PC-9 (cell line): Measurements from ENCODE around the gene GATD1. TPM values are rescaled to one million over a fixed set of nuclear protein-coding genes. Genes with fewer than 3 reads are reported as not detected.

Source experiments
- BruUV-seq: library from RNA; stranded (reverse); fragments of 400-500 nt; replicated peaks from 2 replicates; lab custom pipeline; 2021; lab: Mats Ljungman, UMichigan
- CTCF ChIA-PET: fragments of 300-600 bp; sonication (Branson Sonifier 250); formaldehyde crosslinking; loops from one replicate; lab custom pipeline; 2022; ENCODE audit warnings: antibody characterized with exemption; lab: Charles Lee
- POLR2A ChIA-PET: fragments of 300-600 bp; sonication (Branson Sonifier 250); formaldehyde crosslinking; loops from one replicate; lab custom pipeline; 2022; ENCODE audit warnings: antibody characterized with exemption; ENCODE audit not compliant: unreplicated experiment; lab: Charles Lee
- DNase-seq, 2 experiments: peaks; one replicate each; pipeline versions ENCODE4 v3.0.0 to v3.0.0-alpha.2; 2015 to 2022; ENCODE audit warnings: mixed read lengths in 1 of 2
- H2AFZ ChIP-seq: fragments of 200-600 bp; sonication (generic); 2 replicates; pipeline ENCODE4 v1.8.1; 2017; ENCODE audit warnings: antibody characterized with exemption
- H3F3A ChIP-seq: fragments of 200-600 bp; sonication (generic); 2 replicates; pipeline ENCODE4 v1.8.1; 2017; ENCODE audit warnings: antibody characterized with exemption, mild to moderate bottlenecking, low read depth; ENCODE audit not compliant: insufficient read depth
- H3K27ac ChIP-seq: fragments of 200-600 bp; sonication (generic); 2 replicates; pipeline ENCODE4 v1.6.1; 2016; ENCODE audit warnings: mixed run types
- H3K27me3 ChIP-seq: fragments of 200-600 bp; sonication (generic); 2 replicates; pipeline ENCODE4 v1.6.1; 2016; ENCODE audit warnings: low read depth, mixed run types; ENCODE audit not compliant: insufficient read depth
- H3K36me3 ChIP-seq: fragments of 200-600 bp; sonication (generic); 2 replicates; pipeline ENCODE4 v1.6.1; 2016; ENCODE audit warnings: low read depth, mixed run types
- H3K4me1 ChIP-seq: fragments of 200-600 bp; sonication (generic); replicated peaks from 2 replicates; pipeline ENCODE4 v1.6.1; 2016; ENCODE audit warnings: mixed run types; ENCODE audit not compliant: insufficient read depth
- H3K4me2 ChIP-seq: fragments of 200-600 bp; sonication (generic); 2 replicates; pipeline ENCODE4 v1.6.1; 2017; ENCODE audit warnings: mixed run types
- H3K4me3 ChIP-seq: fragments of 200-600 bp; sonication (generic); 2 replicates; pipeline ENCODE4 v1.6.1; 2016; ENCODE audit warnings: mixed run types
- H3K79me2 ChIP-seq: fragments of 200-600 bp; sonication (generic); 2 replicates; pipeline ENCODE4 v1.6.1; 2017; ENCODE audit warnings: low read depth, mixed run types
- H3K9me2 ChIP-seq: fragments of 200-600 bp; sonication (generic); 2 replicates; pipeline ENCODE4 v1.8.1; 2017; ENCODE audit warnings: mild to moderate bottlenecking; ENCODE audit not compliant: insufficient read depth
- H3K9me3 ChIP-seq: fragments of 200-600 bp; sonication (generic); 2 replicates; pipeline ENCODE4 v1.8.1; 2016; ENCODE audit warnings: low read depth; ENCODE audit not compliant: insufficient read depth
- H4K20me1 ChIP-seq: fragments of 200-600 bp; sonication (generic); 2 replicates; pipeline ENCODE4 v1.8.1; 2017; ENCODE audit not compliant: insufficient read depth
- EZH2 ChIP-seq: fragments of 200-600 bp; sonication (generic); IDR thresholded peaks from 2 replicates; pipeline ENCODE4 v1.8.0; 2017; ENCODE audit warnings: antibody characterized with exemption, low read depth
- intact Hi-C: fragments of 100-400 bp; cut with micrococcal nuclease; formaldehyde crosslinking; loops from one replicate; pipeline ENCODE4 v1.10.0; 2022; ENCODE audit not compliant: unreplicated experiment
- total RNA-seq: library from RNA; stranded (reverse); gene quantifications from 2 replicates; pipeline ENCODE4 v1.2.3, GENCODE V29; 2021
- TF ChIP-seq, protein P1 (sequence below): fragments of 200-600 bp; sonication (generic); conservative IDR thresholded peaks from 2 replicates; pipeline ENCODE4 v1.6.1; 2017; ENCODE audit warnings: mixed run types, antibody characterized with exemption, mild to moderate bottlenecking, moderate library complexity

Gene GATD1
- total RNA-seq, 1 experiment from 2014 or later, result 52.7 TPM

DNA sequence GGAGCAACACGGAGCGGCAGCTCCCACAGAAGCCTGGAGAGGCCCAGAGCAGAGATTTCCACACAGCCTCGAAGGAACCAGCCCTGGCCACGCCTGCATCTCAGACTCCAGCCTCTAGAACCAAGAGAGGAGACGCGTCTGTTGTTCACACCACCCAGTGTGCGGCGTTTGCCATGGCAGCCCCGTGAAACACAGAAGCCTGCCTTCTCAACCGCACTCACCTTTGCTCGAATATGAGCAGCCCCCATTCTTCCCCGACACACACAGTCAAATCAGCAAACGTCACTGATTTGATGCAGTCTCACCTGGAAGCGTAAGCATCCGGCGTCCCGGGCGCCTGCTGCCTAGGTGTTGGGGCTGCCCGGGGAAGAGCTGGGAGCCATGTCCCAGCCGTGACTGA lies 44.2 kb downstream of the GATD1 start:
- no peak for DNase-seq
- intact Hi-C loops, result no loop called here
- Histone ChIP-seq H3K79me2 (no peaks in the 10 kb centered on the region), H3K4me3 (no peak overlapping the region), H3K4me1 (peaks cover 28% of the 10 kb centered on the region), H3K27ac (no peak overlapping the region), H3K4me2 (no peak overlapping the region), H3K36me3 (no peaks in the 10 kb centered on the region), H3K9me3 (no peaks in the 10 kb centered on the region), H4K20me1 (no peaks in the 10 kb centered on the region), H3F3A (peaks cover 13% of the 10 kb centered on the region; the same call in 1 of the 2 replicates), H3K27me3 (no peaks in the 10 kb centered on the region), H2AFZ (no peak overlapping the region), H3K9me2 (no peaks in the 10 kb centered on the region)
- ChIA-PET POLR2A (no interaction called here), CTCF (no interaction called here)
- TF ChIP-seq, protein P1, sequence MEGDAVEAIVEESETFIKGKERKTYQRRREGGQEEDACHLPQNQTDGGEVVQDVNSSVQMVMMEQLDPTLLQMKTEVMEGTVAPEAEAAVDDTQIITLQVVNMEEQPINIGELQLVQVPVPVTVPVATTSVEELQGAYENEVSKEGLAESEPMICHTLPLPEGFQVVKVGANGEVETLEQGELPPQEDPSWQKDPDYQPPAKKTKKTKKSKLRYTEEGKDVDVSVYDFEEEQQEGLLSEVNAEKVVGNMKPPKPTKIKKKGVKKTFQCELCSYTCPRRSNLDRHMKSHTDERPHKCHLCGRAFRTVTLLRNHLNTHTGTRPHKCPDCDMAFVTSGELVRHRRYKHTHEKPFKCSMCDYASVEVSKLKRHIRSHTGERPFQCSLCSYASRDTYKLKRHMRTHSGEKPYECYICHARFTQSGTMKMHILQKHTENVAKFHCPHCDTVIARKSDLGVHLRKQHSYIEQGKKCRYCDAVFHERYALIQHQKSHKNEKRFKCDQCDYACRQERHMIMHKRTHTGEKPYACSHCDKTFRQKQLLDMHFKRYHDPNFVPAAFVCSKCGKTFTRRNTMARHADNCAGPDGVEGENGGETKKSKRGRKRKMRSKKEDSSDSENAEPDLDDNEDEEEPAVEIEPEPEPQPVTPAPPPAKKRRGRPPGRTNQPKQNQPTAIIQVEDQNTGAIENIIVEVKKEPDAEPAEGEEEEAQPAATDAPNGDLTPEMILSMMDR, result no peak
- no peak for TF ChIP-seq EZH2
- BruUV-seq, result no TSS peak

DNA sequence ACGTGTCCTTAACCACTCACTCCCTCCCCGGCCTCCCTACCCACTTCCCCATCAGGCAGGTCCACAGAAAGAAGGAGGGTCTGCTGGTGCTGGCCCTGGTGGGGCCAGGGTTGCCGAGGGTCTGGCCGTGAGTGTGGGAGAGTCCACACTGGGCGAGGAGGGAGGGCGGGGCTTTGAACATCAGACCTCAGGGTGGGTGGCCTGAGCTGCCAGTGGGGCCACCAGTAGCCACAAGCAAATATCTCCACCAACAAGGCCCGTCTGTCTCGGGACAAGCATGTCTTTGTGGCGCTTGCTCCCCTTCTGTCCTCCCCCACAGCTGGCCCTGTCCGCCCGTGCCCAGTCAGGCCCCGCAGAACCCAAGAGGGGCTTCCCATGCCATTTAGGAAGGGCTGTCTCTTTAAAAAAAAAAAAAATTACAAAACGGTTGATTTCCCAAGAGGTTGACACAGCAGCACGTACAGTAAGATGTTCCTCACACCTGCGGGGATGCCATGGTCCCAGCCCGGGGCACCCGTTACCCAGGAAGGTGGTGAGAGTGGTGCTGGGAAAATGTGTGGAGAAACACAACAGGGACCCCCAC lies 47.7 kb downstream of the GATD1 start:
- CTCF ChIA-PET, result no interaction called here
- Histone ChIP-seq H3K4me2 (0 out of 2 replicates have a peak overlapping the region, but pooled peaks have one; percentile 4), H3K4me1 (peaks cover 31% of the 10 kb centered on the region), H2AFZ (no peak overlapping the region), H3K9me2 (no peaks in the 10 kb centered on the region), H3K4me3 (no peak overlapping the region), H3K27ac (no peak overlapping the region), H4K20me1 (no peaks in the 10 kb centered on the region), H3F3A (peaks cover 16% of the 10 kb centered on the region), H3K36me3 (no peaks in the 10 kb centered on the region), H3K9me3 (no peaks in the 10 kb centered on the region), H3K79me2 (0 out of 2 replicates have a peak, but pooled peaks cover 4% of the 10 kb centered on the region), H3K27me3 (no peaks in the 10 kb centered on the region)
- intact Hi-C loops, result loop anchor here (10.0 kb wide), 1 partner anchor 165 kb away; the partner anchor contains the start of genes LMNTD2 and RASSF7
- POLR2A ChIA-PET, result no interaction called here
- BruUV-seq, result no TSS peak
- DNase-seq, result no peak
- TF ChIP-seq, protein P1, result no peak
- TF ChIP-seq EZH2, result no peak

DNA sequence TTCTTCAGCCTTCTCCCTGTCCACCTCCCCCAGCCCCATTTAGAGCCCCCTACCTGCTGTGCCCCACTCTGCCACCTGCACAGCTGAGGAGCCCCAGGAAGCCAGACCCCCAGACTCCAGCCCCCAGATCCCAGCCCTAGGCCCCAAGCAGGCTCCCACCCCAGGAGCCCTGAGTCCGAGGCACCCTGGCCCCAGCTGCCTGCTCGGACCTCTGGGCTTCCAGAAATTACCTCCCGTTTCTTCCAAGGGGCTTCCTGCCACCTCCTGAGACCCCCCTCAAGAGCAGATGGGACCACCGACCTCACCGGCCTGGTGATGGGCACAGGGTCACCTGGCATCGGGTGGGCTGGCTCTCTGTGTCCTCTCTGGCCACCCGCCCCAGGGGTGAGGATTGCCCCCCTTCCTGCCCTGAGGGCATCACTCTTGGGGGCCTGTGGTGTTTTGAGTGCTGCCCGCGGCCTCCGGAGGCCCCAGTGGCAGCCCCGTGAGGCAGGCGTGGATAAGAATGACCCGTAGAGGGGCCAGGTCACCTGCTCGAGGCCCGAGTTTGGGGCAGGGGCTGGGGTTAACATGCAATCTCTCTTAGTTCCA lies 48.3 kb downstream of the GATD1 start:
- 0 out of 2 replicates have a peak overlapping the region, but pooled peaks have one; percentile 4 for H3K4me2 ChIP-seq
- H3K4me1 ChIP-seq, result peaks cover 31% of the 10 kb centered on the region
- no peaks in the 10 kb centered on the region for H4K20me1 ChIP-seq
- H3K9me2 ChIP-seq, result no peaks in the 10 kb centered on the region
- ChIA-PET CTCF (interaction anchor here (0.6 kb wide), 1 partner anchor 8 kb away, joined by 3 read pairs; no protein-coding TSS in a partner anchor), POLR2A (no interaction called here)
- peaks cover 16% of the 10 kb centered on the region for H3F3A ChIP-seq
- intact Hi-C loops, result loop anchor here (1.0 to 10.0 kb wide), 4 partner anchors 18 to 164 kb away; partner anchors contain the start of genes LMNTD2, RASSF7 and TALDO1
- TF ChIP-seq EZH2, result no peak
- TF ChIP-seq, protein P1, result no peak
- H3K9me3 ChIP-seq, result no peaks in the 10 kb centered on the region
- H3K79me2 ChIP-seq, result 0 out of 2 replicates have a peak, but pooled peaks cover 4% of the 10 kb centered on the region
- H3K36me3 ChIP-seq, result no peaks in the 10 kb centered on the region
- DNase-seq, result no peak
- no TSS peak for BruUV-seq
- no peak overlapping the region for H3K4me3 ChIP-seq
- H2AFZ ChIP-seq, result no peak overlapping the region
- no peaks in the 10 kb centered on the region for H3K27me3 ChIP-seq
- H3K27ac ChIP-seq, result peak overlapping the region; percentile 91
